ENCODE measurements around the gene TMEM41A.

The TMEM41A gene

GRCh38 chr3:185479373-185479945 is 19.4 kb downstream of the TMEM41A start:
- TF ChIP-seq SIN3A (IDR thresholded peaks at IDR 0.05; ENCODE audit: borderline replicate concordance, insufficient read depth, low read length), result no peak
- no peak for TF ChIP-seq FOXP2 (optimal IDR thresholded peaks at IDR 0.05; ENCODE audit: borderline replicate concordance, extremely low read depth, extremely low read length, insufficient read depth)
- no peak for TF ChIP-seq TAF1 (IDR thresholded peaks at IDR 0.05; ENCODE audit: borderline replicate concordance, insufficient read depth, low read length)
- TF ChIP-seq REST (IDR thresholded peaks at IDR 0.05; ENCODE audit: insufficient read depth in 1 of 2, low read depth in 2 of 2, low read length in 2 of 2), result no peak
- no peak for TF ChIP-seq POLR2AphosphoS5 (IDR thresholded peaks at IDR 0.05; ENCODE audit: low read depth, low read length)

- no peak for TF ChIP-seq SIN3A (IDR thresholded peaks at IDR 0.05; ENCODE audit: borderline replicate concordance, insufficient read depth, low read length)
Observed at GRCh38 chr3:185477316-185477715, 21.5 kb downstream of the TMEM41A start.

- TF ChIP-seq TAF1 (IDR thresholded peaks at IDR 0.05; ENCODE audit: borderline replicate concordance, insufficient read depth, low read length) (no peak), REST (IDR thresholded peaks at IDR 0.05; ENCODE audit: insufficient read depth in 1 of 2, low read depth in 2 of 2, low read length in 2 of 2) (no peak), FOXP2 (optimal IDR thresholded peaks at IDR 0.05; ENCODE audit: borderline replicate concordance, extremely low read depth, extremely low read length, insufficient read depth) (no peak), POLR2AphosphoS5 (IDR thresholded peaks at IDR 0.05; ENCODE audit: low read depth, low read length) (no peak), SIN3A (IDR thresholded peaks at IDR 0.05; ENCODE audit: borderline replicate concordance, insufficient read depth, low read length) (no peak)
Observed at GRCh38 chr3:185473290-185473815, 25.5 kb downstream of the TMEM41A start.

- no peak for TF ChIP-seq SIN3A (IDR thresholded peaks at IDR 0.05; ENCODE audit: borderline replicate concordance, insufficient read depth, low read length)
- no peak for TF ChIP-seq FOXP2 (optimal IDR thresholded peaks at IDR 0.05; ENCODE audit: borderline replicate concordance, extremely low read depth, extremely low read length, insufficient read depth)
- no peak for TF ChIP-seq TAF1 (IDR thresholded peaks at IDR 0.05; ENCODE audit: borderline replicate concordance, insufficient read depth, low read length)
- no peak for TF ChIP-seq POLR2AphosphoS5 (IDR thresholded peaks at IDR 0.05; ENCODE audit: low read depth, low read length)
- no peak for TF ChIP-seq REST (IDR thresholded peaks at IDR 0.05; ENCODE audit: insufficient read depth in 1 of 2, low read depth in 2 of 2, low read length in 2 of 2)
Observed at GRCh38 chr3:185470323-185470722, 28.5 kb downstream of the TMEM41A start.

- TF ChIP-seq FOXP2 (optimal IDR thresholded peaks at IDR 0.05; ENCODE audit: borderline replicate concordance, extremely low read depth, extremely low read length, insufficient read depth), result no peak
- no peak for TF ChIP-seq POLR2AphosphoS5 (IDR thresholded peaks at IDR 0.05; ENCODE audit: low read depth, low read length)
- TF ChIP-seq REST (IDR thresholded peaks at IDR 0.05; ENCODE audit: insufficient read depth in 1 of 2, low read depth in 2 of 2, low read length in 2 of 2), result no peak
Observed at GRCh38 chr3:185469542-185469941, 29.3 kb downstream of the TMEM41A start.

All from PFSK-1 (cell line).